Ascending aorta (tissue), 2 donors: ENCODE results near the gene HES5. TPM values are rescaled to one million over a fixed set of nuclear protein-coding genes. Genes with fewer than 3 reads are reported as not detected.

Experiments
- DNase-seq, 2 donors: peaks; one replicate each; pipeline ENCODE4 v3.0.0-alpha.2; 2019; ENCODE audit warnings: low spot score in 2 of 2
- H3K27ac ChIP-seq, 2 donors: fragments of 200-600 bp; sonication (generic); one replicate each; pipeline ENCODE4 v1.5.1; 2016 to 2017; ENCODE audit warnings: mild to moderate bottlenecking in 1 of 2
- H3K27me3 ChIP-seq: fragments of 200-600 bp; sonication (generic); one replicate; pipeline ENCODE4 v1.5.1; 2017
- H3K36me3 ChIP-seq, 2 donors: fragments of 200-600 bp; sonication (generic); one replicate each; pipeline ENCODE4 v1.5.1; 2016
- H3K4me1 ChIP-seq, 2 donors: fragments of 200-600 bp; sonication (generic); one replicate each; pipeline ENCODE4 v1.5.1; 2016 to 2017; ENCODE audit warnings: mild to moderate bottlenecking in 1 of 2
- H3K4me3 ChIP-seq, 2 donors: fragments of 200-600 bp; sonication (generic); one replicate each; pipeline ENCODE4 v1.5.1; 2016 to 2017; ENCODE audit warnings: mild to moderate bottlenecking in 1 of 2
- H3K9me3 ChIP-seq, 2 donors: fragments of 200-600 bp; sonication (generic); one replicate each; pipeline ENCODE4 v1.5.1; 2016
- CTCF ChIP-seq, 3 experiments: fragments of 200-600 bp in 2 of 3; fragments of 450-650 bp in 1 of 3; sonication (generic) in 2 of 3; IDR thresholded peaks; one replicate each; pipeline ENCODE4 v1.5.1; 2016 to 2019; ENCODE audit warnings: antibody characterized with exemption in 3 of 3, mild to moderate bottlenecking in 1 of 3, moderate library complexity in 1 of 3
- intact Hi-C: fragments of 100-400 bp; cut with DNase I; formaldehyde crosslinking; loops from one replicate; pipeline ENCODE4 v1.15.1; 2023
- total RNA-seq: library from RNA; depleted of rRNA; stranded (reverse); fragments of >200 nt; gene quantifications from one replicate; pipeline ENCODE4 v1.1.0, GENCODE V29; 2016

The HES5 gene
- total RNA-seq, 1 donor from 2014 or later, result not detected

- Histone ChIP-seq H3K4me1 (no peaks in the 10 kb centered on the region), H3K4me3 (no peak overlapping the region), H3K27me3 (no peaks in the 10 kb centered on the region), H3K9me3 (peaks cover 0 to 7% of the 10 kb centered on the region in 2 donors), H3K27ac (no peak overlapping the region), H3K36me3 (no peaks in the 10 kb centered on the region)
- TF ChIP-seq CTCF (IDR thresholded peaks at IDR 0.05), result no peak
- intact Hi-C loops, result no loop called here
- no peak for DNase-seq
Observed at GRCh38 chr1:2486558-2486957, 43.5 kb downstream of the HES5 start.

- Histone ChIP-seq H3K9me3 (peaks cover 0 to 7% of the 10 kb centered on the region in 2 donors), H3K4me1 (no peaks in the 10 kb centered on the region), H3K4me3 (no peak overlapping the region), H3K36me3 (no peaks in the 10 kb centered on the region), H3K27me3 (no peaks in the 10 kb centered on the region), H3K27ac (no peak overlapping the region)
- DNase-seq, result no peak
- no peak for TF ChIP-seq CTCF (IDR thresholded peaks at IDR 0.05)
- intact Hi-C loops, result no loop called here
Observed at GRCh38 chr1:2486041-2486440, 44.0 kb downstream of the HES5 start.

GRCh38 chr1:2483970-2484369 lies 46.1 kb downstream of the HES5 start:
- H3K9me3 ChIP-seq, result peaks cover 0 to 7% of the 10 kb centered on the region in 2 donors
- H3K4me3 ChIP-seq, result no peak overlapping the region
- no peaks in the 10 kb centered on the region for H3K36me3 ChIP-seq
- intact Hi-C loops, result no loop called here
- DNase-seq, result no peak
- no peak for TF ChIP-seq CTCF (IDR thresholded peaks at IDR 0.05)
- H3K4me1 ChIP-seq, result no peaks in the 10 kb centered on the region
- H3K27me3 ChIP-seq, result no peaks in the 10 kb centered on the region
- H3K27ac ChIP-seq, result no peak overlapping the region

GRCh38 chr1:2483026-2483425 lies 47.0 kb downstream of the HES5 start:
- Histone ChIP-seq H3K4me1 (no peaks in the 10 kb centered on the region), H3K27me3 (no peaks in the 10 kb centered on the region), H3K9me3 (peaks cover 0 to under 1% of the 10 kb centered on the region in 2 donors), H3K27ac (no peak overlapping the region), H3K4me3 (no peak overlapping the region), H3K36me3 (no peaks in the 10 kb centered on the region)
- no peak for TF ChIP-seq CTCF (IDR thresholded peaks at IDR 0.05)
- intact Hi-C loops, result no loop called here
- DNase-seq, result no peak

GRCh38 chr1:2482588-2482987 lies 47.5 kb downstream of the HES5 start:
- H3K4me1 ChIP-seq, result no peaks in the 10 kb centered on the region
- no peaks in the 10 kb centered on the region for H3K9me3 ChIP-seq
- TF ChIP-seq CTCF (IDR thresholded peaks at IDR 0.05), result no peak
- DNase-seq, result no peak
- H3K4me3 ChIP-seq, result no peak overlapping the region
- no peak overlapping the region for H3K27ac ChIP-seq
- H3K36me3 ChIP-seq, result no peaks in the 10 kb centered on the region
- intact Hi-C loops, result no loop called here
- no peaks in the 10 kb centered on the region for H3K27me3 ChIP-seq

- TF ChIP-seq CTCF (IDR thresholded peaks at IDR 0.05), result no peak
- H3K27ac ChIP-seq, result no peak overlapping the region
- H3K4me1 ChIP-seq, result no peaks in the 10 kb centered on the region
- no peak overlapping the region for H3K4me3 ChIP-seq
- no peaks in the 10 kb centered on the region for H3K9me3 ChIP-seq
- intact Hi-C loops, result no loop called here
- no peaks in the 10 kb centered on the region for H3K27me3 ChIP-seq
- H3K36me3 ChIP-seq, result no peaks in the 10 kb centered on the region
- no peak for DNase-seq
Observed at GRCh38 chr1:2481885-2482284, 48.2 kb downstream of the HES5 start.
